ENCODE results near the gene MTNR1A.

The MTNR1A gene

DNA sequence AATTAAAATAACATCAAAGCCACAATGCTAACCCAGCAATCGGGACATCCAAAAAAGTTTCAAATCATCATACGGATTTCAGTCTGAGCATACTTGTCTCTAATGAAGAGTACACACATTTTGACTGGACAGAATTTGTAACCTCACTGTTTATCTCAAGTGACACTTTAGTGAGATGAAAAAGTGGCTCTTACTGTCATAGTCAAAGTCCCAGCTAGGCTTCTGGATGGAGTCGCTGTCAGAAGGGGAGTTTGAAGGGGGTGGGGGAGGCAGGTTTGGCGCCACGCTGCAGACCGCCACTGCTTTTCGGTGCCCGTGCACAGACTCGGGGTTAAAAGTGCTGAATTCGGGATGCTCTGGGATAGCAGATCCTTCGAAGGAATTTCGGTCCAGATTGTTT, 41.0 kb upstream of the MTNR1A start:
- Histone ChIP-seq H3K4me2 (ENCODE audit: low read depth, low read length, poor library complexity, severe bottlenecking) (no peak overlapping the region), H3K27me3 (ENCODE audit: low read length) (no peaks in the 10 kb centered on the region), H3K9ac (ENCODE audit: low read length) (no peak overlapping the region), H3K9me3 (ENCODE audit: insufficient read depth, low read length) (no peaks in the 10 kb centered on the region), H3K27ac (ENCODE audit: low read depth, low read length) (no peak overlapping the region), H4K20me1 (ENCODE audit: low read depth, low read length) (no peaks in the 10 kb centered on the region), H3K9me2 (replicated peaks; ENCODE audit: insufficient read depth, low read length) (no peaks in the 10 kb centered on the region), H3K4me3 (ENCODE audit: insufficient read depth, low read length, poor library complexity, severe bottlenecking) (no peak overlapping the region), H2AFZ (ENCODE audit: low read depth, low read length, severe bottlenecking) (no peak overlapping the region), H3K36me3 (ENCODE audit: low read length) (no peaks in the 10 kb centered on the region), H3K79me2 (ENCODE audit: insufficient read depth, low read length) (no peaks in the 10 kb centered on the region), H3F3A (ENCODE audit: insufficient read depth) (no peaks in the 10 kb centered on the region)
- no peak for TF ChIP-seq EZH2phosphoT487 (conservative IDR thresholded peaks at IDR 0.05; ENCODE audit: low read length)
- TF ChIP-seq, protein P1, sequence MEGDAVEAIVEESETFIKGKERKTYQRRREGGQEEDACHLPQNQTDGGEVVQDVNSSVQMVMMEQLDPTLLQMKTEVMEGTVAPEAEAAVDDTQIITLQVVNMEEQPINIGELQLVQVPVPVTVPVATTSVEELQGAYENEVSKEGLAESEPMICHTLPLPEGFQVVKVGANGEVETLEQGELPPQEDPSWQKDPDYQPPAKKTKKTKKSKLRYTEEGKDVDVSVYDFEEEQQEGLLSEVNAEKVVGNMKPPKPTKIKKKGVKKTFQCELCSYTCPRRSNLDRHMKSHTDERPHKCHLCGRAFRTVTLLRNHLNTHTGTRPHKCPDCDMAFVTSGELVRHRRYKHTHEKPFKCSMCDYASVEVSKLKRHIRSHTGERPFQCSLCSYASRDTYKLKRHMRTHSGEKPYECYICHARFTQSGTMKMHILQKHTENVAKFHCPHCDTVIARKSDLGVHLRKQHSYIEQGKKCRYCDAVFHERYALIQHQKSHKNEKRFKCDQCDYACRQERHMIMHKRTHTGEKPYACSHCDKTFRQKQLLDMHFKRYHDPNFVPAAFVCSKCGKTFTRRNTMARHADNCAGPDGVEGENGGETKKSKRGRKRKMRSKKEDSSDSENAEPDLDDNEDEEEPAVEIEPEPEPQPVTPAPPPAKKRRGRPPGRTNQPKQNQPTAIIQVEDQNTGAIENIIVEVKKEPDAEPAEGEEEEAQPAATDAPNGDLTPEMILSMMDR (IDR thresholded peaks at IDR 0.05; ENCODE audit: insufficient read depth, low read length, poor library complexity, severe bottlenecking) = no peak

DNA sequence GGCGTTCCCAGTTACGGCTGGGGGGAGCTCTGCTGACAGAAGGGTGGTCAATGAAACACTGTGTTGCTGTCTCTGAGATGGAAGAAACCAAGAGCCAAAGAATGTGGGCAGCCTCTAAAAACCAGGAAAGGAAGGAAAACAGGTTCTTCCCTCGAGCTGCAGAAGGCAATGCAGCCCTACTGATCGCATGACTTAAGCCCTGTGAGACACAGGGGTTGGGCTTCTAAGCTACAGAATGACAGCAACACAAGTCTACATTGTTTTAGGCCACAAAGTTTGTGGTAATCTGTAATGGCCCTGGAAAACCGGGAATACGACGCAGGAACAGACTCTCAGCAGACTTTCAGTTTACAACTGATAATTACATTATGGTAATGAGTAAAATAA, 38.2 kb upstream of the MTNR1A start:
- Histone ChIP-seq H4K20me1 (ENCODE audit: low read depth, low read length) (no peaks in the 10 kb centered on the region), H3K4me3 (ENCODE audit: insufficient read depth, low read length, poor library complexity, severe bottlenecking) (no peak overlapping the region), H3K9ac (ENCODE audit: low read length) (no peak overlapping the region), H3K4me2 (ENCODE audit: low read depth, low read length, poor library complexity, severe bottlenecking) (no peak overlapping the region), H3K36me3 (ENCODE audit: low read length) (no peaks in the 10 kb centered on the region), H3K9me3 (ENCODE audit: insufficient read depth, low read length) (no peaks in the 10 kb centered on the region), H3K27me3 (ENCODE audit: low read length) (no peaks in the 10 kb centered on the region), H2AFZ (ENCODE audit: low read depth, low read length, severe bottlenecking) (no peak overlapping the region), H3K27ac (ENCODE audit: low read depth, low read length) (no peak overlapping the region), H3F3A (ENCODE audit: insufficient read depth) (no peaks in the 10 kb centered on the region), H3K9me2 (replicated peaks; ENCODE audit: insufficient read depth, low read length) (no peaks in the 10 kb centered on the region), H3K79me2 (ENCODE audit: insufficient read depth, low read length) (no peaks in the 10 kb centered on the region)
- no peak for TF ChIP-seq EZH2phosphoT487 (conservative IDR thresholded peaks at IDR 0.05; ENCODE audit: low read length)
- TF ChIP-seq, protein P1 (IDR thresholded peaks at IDR 0.05; ENCODE audit: insufficient read depth, low read length, poor library complexity, severe bottlenecking) = no peak

DNA sequence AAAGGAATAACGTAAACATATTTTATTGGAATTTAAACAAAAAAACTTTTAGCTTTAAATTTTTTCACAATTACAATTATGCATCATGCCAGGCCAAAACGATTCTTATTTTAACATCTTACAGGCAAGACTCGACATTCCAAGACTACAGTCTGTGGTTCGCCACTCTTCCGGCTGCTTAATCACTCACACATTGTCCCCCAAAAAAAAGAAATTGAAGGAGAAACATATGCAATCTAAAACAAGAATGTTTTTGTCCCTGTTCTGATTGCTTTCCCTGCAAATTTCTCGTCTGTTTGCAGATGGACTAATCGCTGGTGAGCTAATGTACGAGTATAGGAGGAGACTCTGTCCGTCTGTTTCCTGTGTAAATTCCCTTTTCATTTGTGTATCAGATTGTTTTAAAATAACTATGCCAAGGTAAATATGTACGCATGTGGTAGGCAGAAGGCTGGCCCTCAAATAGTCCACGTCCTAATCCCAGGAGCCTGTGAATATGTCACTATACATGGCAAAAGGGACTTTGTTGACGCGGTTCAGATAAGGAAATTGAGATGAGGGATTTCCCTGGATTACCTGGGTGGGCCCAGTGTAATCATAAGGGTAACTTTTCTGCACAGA, 37.7 kb upstream of the MTNR1A start:
- no peak overlapping the region for H3K9ac ChIP-seq (ENCODE audit: low read length)
- H4K20me1 ChIP-seq (ENCODE audit: low read depth, low read length) = no peaks in the 10 kb centered on the region
- no peak overlapping the region for H2AFZ ChIP-seq (ENCODE audit: low read depth, low read length, severe bottlenecking)
- no peaks in the 10 kb centered on the region for H3K9me2 ChIP-seq (replicated peaks; ENCODE audit: insufficient read depth, low read length)
- no peak overlapping the region for H3K4me3 ChIP-seq (ENCODE audit: insufficient read depth, low read length, poor library complexity, severe bottlenecking)
- no peaks in the 10 kb centered on the region for H3K27me3 ChIP-seq (ENCODE audit: low read length)
- H3K79me2 ChIP-seq (ENCODE audit: insufficient read depth, low read length) = no peaks in the 10 kb centered on the region
- H3K9me3 ChIP-seq (ENCODE audit: insufficient read depth, low read length) = no peaks in the 10 kb centered on the region
- no peak overlapping the region for H3K27ac ChIP-seq (ENCODE audit: low read depth, low read length)
- TF ChIP-seq, protein P1 (IDR thresholded peaks at IDR 0.05; ENCODE audit: insufficient read depth, low read length, poor library complexity, severe bottlenecking) = no peak
- TF ChIP-seq EZH2phosphoT487 (conservative IDR thresholded peaks at IDR 0.05; ENCODE audit: low read length) = no peak
- H3F3A ChIP-seq (ENCODE audit: insufficient read depth) = no peaks in the 10 kb centered on the region
- H3K36me3 ChIP-seq (ENCODE audit: low read length) = no peaks in the 10 kb centered on the region
- H3K4me2 ChIP-seq (ENCODE audit: low read depth, low read length, poor library complexity, severe bottlenecking) = no peak overlapping the region
